CD4-positive, alpha-beta memory T cell (primary cell): ENCODE measurements around the gene CD3G. TPM values are rescaled to one million over a fixed set of nuclear protein-coding genes. Genes with fewer than 3 reads are reported as not detected.
A peak's percentile ranks its signal among the peaks of the same experiment; 100 is the strongest.

Source experiments
- CTCF ChIA-PET: fragments of 350-600 bp; sonication (Branson Sonifier 250); formaldehyde crosslinking; loops from one replicate; lab custom pipeline; 2021; ENCODE audit warnings: inconsistent platforms; ENCODE audit not compliant: partially characterized antibody; lab: Charles Lee
- POLR2A ChIA-PET: fragments of 350-600 bp; sonication (Branson Sonifier 250); formaldehyde crosslinking; loops from one replicate; lab custom pipeline; 2021; ENCODE audit not compliant: partially characterized antibody; lab: Charles Lee
- DNase-seq, 5 donors: peaks; one replicate each; pipeline versions ENCODE4 v3.0.0 to v3.0.0-alpha.2; 2020 to 2022; ENCODE audit warnings: mixed read lengths in 1 of 5
- H3K27ac ChIP-seq: one replicate; pipeline ENCODE4 v1.7.0; 2013; ENCODE audit warnings: low read depth, low read length
- H3K27me3 ChIP-seq: 2 replicates; pipeline ENCODE4 v1.7.0; 2013; ENCODE audit warnings: mild to moderate bottlenecking, low read length, moderate library complexity; ENCODE audit not compliant: insufficient read depth
- H3K36me3 ChIP-seq: 2 replicates; pipeline ENCODE4 v1.7.0; 2013; ENCODE audit warnings: mild to moderate bottlenecking, low read length, moderate library complexity; ENCODE audit not compliant: insufficient read depth
- H3K4me1 ChIP-seq: 2 replicates; pipeline ENCODE4 v1.7.0; 2013; ENCODE audit warnings: mild to moderate bottlenecking, low read length, moderate library complexity; ENCODE audit not compliant: insufficient read depth
- H3K4me3 ChIP-seq, 2 donors: one replicate each; pipeline ENCODE4 v1.7.0; 2013; ENCODE audit warnings: low read length in 2 of 2, mild to moderate bottlenecking in 1 of 2
- H3K9me3 ChIP-seq, 2 donors: one replicate each; pipeline ENCODE4 v1.7.0; 2013; ENCODE audit warnings: low read length in 2 of 2, control low read depth in 1 of 2; ENCODE audit not compliant: control insufficient read depth in 1 of 2
- H3K27ac Mint-ChIP-seq, 7 donors: one replicate each; pipeline ENCODE4 v1.8.0; 2020 to 2021; ENCODE audit warnings: mixed read lengths in 7 of 7, mild to moderate bottlenecking in 6 of 7, inconsistent platforms in 3 of 7, moderate library complexity in 3 of 7
- H3K27me3 Mint-ChIP-seq, 2 donors: one replicate each; pipeline ENCODE4 v1.8.0; 2020 to 2021; ENCODE audit warnings: mixed read lengths in 2 of 2
- H3K36me3 Mint-ChIP-seq, 2 donors: one replicate each; pipeline ENCODE4 v1.8.0; 2020 to 2021; ENCODE audit warnings: mixed read lengths in 2 of 2, inconsistent platforms in 1 of 2, mild to moderate bottlenecking in 1 of 2
- H3K4me1 Mint-ChIP-seq, 4 donors: one replicate each; pipeline ENCODE4 v1.8.0; 2020 to 2021; ENCODE audit warnings: mixed read lengths in 4 of 4, mild to moderate bottlenecking in 1 of 4
- H3K4me3 Mint-ChIP-seq, 8 donors: one replicate each; pipeline ENCODE4 v1.8.0; 2020 to 2021; ENCODE audit warnings: mixed read lengths in 8 of 8, mild to moderate bottlenecking in 7 of 8, moderate library complexity in 6 of 8, inconsistent platforms in 3 of 8
- H3K9me3 Mint-ChIP-seq, 8 donors: one replicate each; pipeline ENCODE4 v1.8.0; 2020 to 2021; ENCODE audit warnings: mixed read lengths in 8 of 8, mild to moderate bottlenecking in 5 of 8, inconsistent platforms in 3 of 8, moderate library complexity in 1 of 8
- intact Hi-C: fragments of 100-400 bp; cut with micrococcal nuclease; formaldehyde crosslinking; loops from one replicate; pipeline ENCODE4 v1.15.1; 2023
- polyA plus RNA-seq, 2 donors: library from polyadenylated mRNA; unstranded; fragments of 300-500 nt; fragmentation: Illumina TruSeq; gene quantifications; one replicate each; pipeline ENCODE4 v1.2.3, GENCODE V29; 2021
- total RNA-seq, 2 experiments: library from RNA; stranded (reverse); gene quantifications; one replicate each; pipeline ENCODE4 v1.2.3, GENCODE V29; 2021

Gene CD3G
- total and polyA plus RNA-seq, 4 experiments from 2014 or later, result 131 to 417 (median 198) TPM

DNA sequence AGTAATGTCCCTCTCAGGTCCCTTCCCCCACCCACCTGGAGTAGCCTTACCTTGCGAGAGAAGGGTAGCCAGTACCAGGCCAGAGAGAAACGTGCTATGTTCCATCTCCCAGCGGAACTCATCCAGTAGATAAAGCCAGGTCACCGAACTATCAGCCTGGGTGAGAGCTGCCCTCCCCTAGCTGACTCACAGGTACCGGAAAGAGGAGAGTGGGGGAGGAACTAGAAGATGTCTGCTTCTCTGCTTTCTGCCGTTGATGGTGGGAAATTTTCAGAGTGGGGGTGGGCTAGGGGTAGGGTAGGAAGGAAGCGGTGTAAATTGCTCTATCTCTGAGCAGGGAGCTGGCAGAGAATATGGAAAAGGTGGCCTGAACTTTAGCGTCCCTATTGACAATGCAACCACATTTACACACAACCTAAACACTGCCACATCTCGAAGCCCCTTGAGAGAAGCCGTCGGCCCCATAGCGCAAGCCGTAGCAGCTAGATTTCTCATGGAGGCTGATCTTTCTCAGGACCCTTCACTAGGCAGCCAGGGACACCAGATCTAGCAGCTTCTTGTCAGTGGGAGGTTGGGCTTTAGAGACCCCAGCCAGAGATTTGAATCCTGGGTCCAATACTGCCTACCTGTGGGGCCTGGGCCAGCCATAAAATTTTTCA, 1.5 kb upstream of the CD3G start, which contains the start of gene CD3D:
Gene CD3D (minus strand): TSS at position 203 of the 659 bp plus-strand sequence. CDS start 98 bp downstream, at position 105.
- peaks cover 0 to 2% (median 0%) of the 10 kb centered on the region in 8 donors for H3K9me3 Mint-ChIP-seq
- intact Hi-C loops, result loop anchor here (1.0 kb wide), 1 partner anchor 37 kb away; no protein-coding TSS in a partner anchor
- H3K27me3 Mint-ChIP-seq, result peaks cover 0 to 1% of the 10 kb centered on the region in 2 donors
- Histone ChIP-seq H3K27me3 (no peaks in the 10 kb centered on the region), H3K9me3 (no peaks in the 10 kb centered on the region), H3K4me1 (peaks cover 72% of the 10 kb centered on the region), H3K4me3 (peak within 1 kb of the TSS; percentile 89 to 97), H3K27ac (peak within 1 kb of the TSS; percentile 93), H3K36me3 (peaks cover 10% of the 10 kb centered on the region)
- ChIA-PET POLR2A (interaction anchor here (0.8 to 9.2 kb wide), 16 partner anchors 8 to 351 kb away, joined by 3 to 65 read pairs (median 6); partner anchors contain the start of genes ARCN1, JAML, KMT2A and MPZL3), CTCF (interaction anchor here (1.4 to 2.6 kb wide), 3 partner anchors 10 to 144 kb away, joined by 5 to 14 read pairs (median 8); no protein-coding TSS in a partner anchor)
- peaks cover 46 to 59% of the 10 kb centered on the region in 2 donors for H3K36me3 Mint-ChIP-seq
- H3K27ac Mint-ChIP-seq, result peak within 1 kb of the TSS; percentile 97 to 100 (median 99)
- H3K4me1 Mint-ChIP-seq, result peaks cover 43 to 88% (median 63%) of the 10 kb centered on the region in 4 donors
- H3K4me3 Mint-ChIP-seq, result peak within 1 kb of the TSS; percentile 91 to 100 (median 97)
- DNase-seq, result peak; percentile 63 to 94 (median 71)

DNA sequence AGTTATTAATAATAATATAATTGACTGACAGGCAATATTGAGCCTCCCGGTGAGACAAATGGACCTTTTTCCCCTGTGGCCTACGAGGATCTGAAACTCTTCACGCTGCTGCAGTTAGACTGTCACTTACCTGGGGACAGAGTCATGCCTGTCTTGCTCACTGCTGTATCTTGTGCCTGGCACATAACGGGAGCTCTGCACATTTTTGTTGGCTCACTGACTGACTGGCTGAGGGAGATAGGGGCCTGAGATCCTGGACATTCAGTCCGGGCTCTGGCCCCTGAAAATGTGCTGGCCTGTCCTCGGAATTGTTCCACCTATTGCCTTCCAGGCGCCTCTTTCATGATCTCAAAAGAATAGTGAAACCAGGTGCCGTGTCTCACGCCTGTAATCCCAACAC, 896 bp upstream of the CD3G start:
- Mint-ChIP-seq H3K36me3 (peaks cover 50 to 60% of the 10 kb centered on the region in 2 donors), H3K4me3 (peak overlapping the region; percentile 91 to 100 (median 97)), H3K9me3 (peaks cover 0 to 2% (median 0%) of the 10 kb centered on the region in 8 donors), H3K27me3 (peaks cover 0 to 1% of the 10 kb centered on the region in 2 donors), H3K27ac (peak overlapping the region; percentile 97 to 100 (median 99)), H3K4me1 (peaks cover 47 to 88% (median 65%) of the 10 kb centered on the region in 4 donors)
- H3K27ac ChIP-seq, result peak overlapping the region; percentile 93
- no peaks in the 10 kb centered on the region for H3K9me3 ChIP-seq
- intact Hi-C loops, result no loop called here
- peaks cover 9% of the 10 kb centered on the region for H3K36me3 ChIP-seq
- peak overlapping the region; percentile 89 to 97 for H3K4me3 ChIP-seq
- ChIA-PET CTCF (interaction anchor here (1.4 kb wide), 1 partner anchor 145 kb away, joined by 8 read pairs; no protein-coding TSS in a partner anchor), POLR2A (interaction anchor here (1.2 to 9.2 kb wide), 11 partner anchors 9 to 140 kb away, joined by 3 to 65 read pairs (median 7); partner anchors contain the start of genes JAML, MPZL3 and UBE4A)
- peak in 2 of 5 donors; percentile 29 to 63 for DNase-seq
- no peaks in the 10 kb centered on the region for H3K27me3 ChIP-seq
- peaks cover 72% of the 10 kb centered on the region for H3K4me1 ChIP-seq

GRCh38 chr11:118349475-118349874, 5.3 kb downstream of the CD3G start:
- H3K9me3 Mint-ChIP-seq, result no peaks in the 10 kb centered on the region
- ChIA-PET POLR2A (interaction anchor here (0.7 to 1.8 kb wide), 2 partner anchors 10 to 172 kb away, joined by 3 to 5 read pairs; no protein-coding TSS in a partner anchor), CTCF (no interaction called here)
- H3K4me3 Mint-ChIP-seq, result peak overlapping the region in 3 of 8 donors; percentile 5 to 65 (median 24)
- DNase-seq, result no peak
- peaks cover 47% of the 10 kb centered on the region for H3K36me3 ChIP-seq
- H3K27ac Mint-ChIP-seq, result peak overlapping the region; percentile 78 to 98 (median 90)
- peaks cover 57 to 73% of the 10 kb centered on the region in 2 donors for H3K36me3 Mint-ChIP-seq
- intact Hi-C loops, result no loop called here
- H3K27me3 Mint-ChIP-seq, result no peaks in the 10 kb centered on the region
- H3K27ac ChIP-seq, result peak overlapping the region; percentile 32
- no peaks in the 10 kb centered on the region for H3K27me3 ChIP-seq
- H3K4me1 Mint-ChIP-seq, result peaks cover 44 to 64% (median 54%) of the 10 kb centered on the region in 4 donors
- H3K4me3 ChIP-seq, result no peak overlapping the region
- H3K9me3 ChIP-seq, result no peaks in the 10 kb centered on the region
- H3K4me1 ChIP-seq, result peaks cover 53% of the 10 kb centered on the region

DNA sequence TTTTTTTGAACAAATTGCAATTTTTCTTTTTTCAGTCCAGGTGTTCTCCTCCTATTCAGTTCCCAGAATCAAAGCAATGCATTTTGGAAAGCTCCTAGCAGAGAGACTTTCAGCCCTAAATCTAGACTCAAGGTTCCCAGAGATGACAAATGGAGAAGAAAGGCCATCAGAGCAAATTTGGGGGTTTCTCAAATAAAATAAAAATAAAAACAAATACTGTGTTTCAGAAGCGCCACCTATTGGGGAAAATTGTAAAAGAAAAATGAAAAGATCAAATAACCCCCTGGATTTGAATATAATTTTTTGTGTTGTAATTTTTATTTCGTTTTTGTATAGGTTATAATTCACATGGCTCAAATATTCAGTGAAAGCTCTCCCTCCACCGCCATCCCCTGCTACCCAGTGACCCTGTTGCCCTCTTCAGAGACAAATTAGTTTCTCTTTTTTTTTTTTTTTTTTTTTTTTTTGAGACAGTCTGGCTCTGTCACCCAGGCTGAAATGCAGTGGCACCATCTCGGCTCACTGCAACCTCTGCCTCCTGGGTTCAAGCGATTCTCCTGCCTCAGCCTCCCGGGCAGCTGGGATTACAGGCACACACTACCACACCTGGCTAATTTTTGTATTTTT, 9.1 kb downstream of the CD3G start:
- H3K27me3 ChIP-seq, result no peaks in the 10 kb centered on the region
- H3K27ac ChIP-seq, result peak overlapping the region; percentile 44
- Mint-ChIP-seq H3K27ac (peak overlapping the region; percentile 86 to 96 (median 93)), H3K4me3 (no peak overlapping the region), H3K27me3 (no peaks in the 10 kb centered on the region), H3K9me3 (no peaks in the 10 kb centered on the region), H3K4me1 (peaks cover 22 to 29% (median 24%) of the 10 kb centered on the region in 4 donors), H3K36me3 (peaks cover 41 to 61% of the 10 kb centered on the region in 2 donors)
- DNase-seq, result peak in 4 of 5 donors; percentile 53 to 64 (median 63)
- H3K4me3 ChIP-seq, result no peak overlapping the region
- POLR2A ChIA-PET, result interaction anchor here (0.9 to 1.6 kb wide), 2 partner anchors 11 to 14 kb away, joined by 7 read pairs; partner anchors contain the start of gene CD3D
- CTCF ChIA-PET, result interaction anchor here (0.7 to 5.2 kb wide), 13 partner anchors 10 to 154 kb away, joined by 3 to 34 read pairs (median 5); partner anchors contain the start of genes CD3D and JAML
- peaks cover 47% of the 10 kb centered on the region for H3K36me3 ChIP-seq
- no peaks in the 10 kb centered on the region for H3K9me3 ChIP-seq
- H3K4me1 ChIP-seq, result peaks cover 22% of the 10 kb centered on the region
- intact Hi-C loops, result loop anchor here (1.0 to 5.0 kb wide), 5 partner anchors 9 to 206 kb away; partner anchors contain the start of genes CD3E and CD3G

- Mint-ChIP-seq H3K9me3 (peaks cover 0 to 7% (median 0%) of the 10 kb centered on the region in 8 donors), H3K27ac (peak overlapping the region in 6 of 7 donors; percentile 75 to 100 (median 84)), H3K36me3 (peaks cover 12 to 49% of the 10 kb centered on the region in 2 donors), H3K27me3 (no peaks in the 10 kb centered on the region), H3K4me3 (peak overlapping the region in 1 of 8 donors; percentile 6), H3K4me1 (peaks cover 32 to 49% (median 41%) of the 10 kb centered on the region in 4 donors)
- H3K36me3 ChIP-seq, result peaks cover 3% of the 10 kb centered on the region
- no peaks in the 10 kb centered on the region for H3K9me3 ChIP-seq
- no peaks in the 10 kb centered on the region for H3K27me3 ChIP-seq
- ChIA-PET CTCF (interaction anchor here (2.9 kb wide), 1 partner anchor 63 kb away, joined by 20 read pairs; no protein-coding TSS in a partner anchor), POLR2A (interaction anchor here (1.1 kb wide), 1 partner anchor 15 kb away, joined by 3 read pairs; the partner anchor contains the start of gene CD3D)
- no peak for DNase-seq
- peaks cover 42% of the 10 kb centered on the region for H3K4me1 ChIP-seq
- intact Hi-C loops, result no loop called here
- no peak overlapping the region for H3K4me3 ChIP-seq
- H3K27ac ChIP-seq, result no peak overlapping the region
These were observed 13.9 kb downstream of the CD3G start for GRCh38 chr11:118358071-118358470.

- no peaks in the 10 kb centered on the region for H3K27me3 Mint-ChIP-seq
- Histone ChIP-seq H3K4me1 (peaks cover 44% of the 10 kb centered on the region), H3K36me3 (peaks cover 12% of the 10 kb centered on the region), H3K27ac (peak within 1 kb of the TSS; percentile 91), H3K9me3 (no peaks in the 10 kb centered on the region), H3K4me3 (peak within 1 kb of the TSS; percentile 82 to 83), H3K27me3 (no peaks in the 10 kb centered on the region)
- H3K4me1 Mint-ChIP-seq, result peaks cover 28 to 54% (median 45%) of the 10 kb centered on the region in 4 donors
- intact Hi-C loops, result loop anchor here (1.0 kb wide), 4 partner anchors 20 to 129 kb away; partner anchors contain the start of genes ATP5MG and KMT2A
- peaks cover 0 to 7% (median 0%) of the 10 kb centered on the region in 8 donors for H3K9me3 Mint-ChIP-seq
- peak; percentile 94 to 95 (median 95) for DNase-seq
- peak within 1 kb of the TSS; percentile 95 to 100 (median 98) for H3K27ac Mint-ChIP-seq
- ChIA-PET POLR2A (interaction anchor here (0.8 to 3.2 kb wide), 26 partner anchors 9 to 761 kb away, joined by 3 to 65 read pairs (median 4); partner anchors contain the start of genes ARCN1, CD3D, CD3E and CD3G), CTCF (interaction anchor here (0.8 to 5.0 kb wide), 7 partner anchors 58 to 161 kb away, joined by 3 to 40 read pairs (median 3); no protein-coding TSS in a partner anchor)
- peaks cover 8 to 45% of the 10 kb centered on the region in 2 donors for H3K36me3 Mint-ChIP-seq
- peak within 1 kb of the TSS; percentile 93 to 100 (median 98) for H3K4me3 Mint-ChIP-seq
These were observed 15.3 kb downstream of the CD3G start, which contains the start of gene UBE4A for GRCh38 chr11:118359295-118359958. UBE4A (plus strand) TSS chr11:118359600; CDS start chr11:118365081, 5,481 bp downstream.
